A673 (cell line): Measurements from ENCODE around the gene HNRNPF. TPM values are rescaled to one million over a fixed set of nuclear protein-coding genes. Genes with fewer than 3 reads are reported as not detected.

Experiments
- BruUV-seq: library from RNA; stranded (reverse); fragments of 400-500 nt; replicated peaks from 2 replicates; lab custom pipeline; 2021; lab: Mats Ljungman, UMichigan
- CTCF ChIA-PET: fragments of 300-600 bp; sonication (Branson Sonifier 250); formaldehyde crosslinking; loops from one replicate; lab custom pipeline; 2022; ENCODE audit warnings: antibody characterized with exemption; lab: Charles Lee
- POLR2A ChIA-PET: fragments of 300-600 bp; sonication (Branson Sonifier 250); formaldehyde crosslinking; loops from one replicate; lab custom pipeline; 2022; ENCODE audit warnings: antibody characterized with exemption; ENCODE audit not compliant: low non-redundant PET; lab: Charles Lee
- DNase-seq: peaks from one replicate; pipeline ENCODE4 v3.0.0-alpha.2; 2015; ENCODE audit warnings: low spot score
- H3K27ac ChIP-seq: fragments of 200-600 bp; sonication (generic); 2 replicates; pipeline ENCODE4 v1.5.1; 2016; ENCODE audit warnings: mixed run types, low read depth, mild to moderate bottlenecking, mixed read lengths, antibody characterized with exemption, low read length; ENCODE audit not compliant: poor library complexity, severe bottlenecking
- H3K27me3 ChIP-seq: fragments of 200-600 bp; sonication (generic); replicated peaks from 2 replicates; pipeline ENCODE4 v1.6.1; 2017; ENCODE audit warnings: mixed run types, low read depth, mild to moderate bottlenecking, mixed read lengths, antibody characterized with exemption, low read length; ENCODE audit not compliant: insufficient read depth, poor library complexity
- H3K36me3 ChIP-seq: fragments of 200-600 bp; sonication (generic); 2 replicates; pipeline ENCODE4 v1.6.1; 2016; ENCODE audit warnings: mixed run types, mild to moderate bottlenecking, mixed read lengths, antibody characterized with exemption, low read length; ENCODE audit not compliant: insufficient read depth, poor library complexity, severe bottlenecking
- H3K4me1 ChIP-seq: fragments of 200-600 bp; sonication (generic); 2 replicates; pipeline ENCODE4 v1.6.1; 2017; ENCODE audit warnings: mixed run types, mild to moderate bottlenecking, mixed read lengths, antibody characterized with exemption, low read length; ENCODE audit not compliant: insufficient read depth, poor library complexity, severe bottlenecking
- H3K4me3 ChIP-seq: fragments of 200-600 bp; sonication (generic); 2 replicates; pipeline ENCODE4 v1.5.1; 2016; ENCODE audit warnings: low read depth, mixed run types, mild to moderate bottlenecking, mixed read lengths, low read length; ENCODE audit not compliant: poor library complexity, severe bottlenecking
- H3K9me3 ChIP-seq: fragments of 200-600 bp; sonication (generic); 2 replicates; pipeline ENCODE4 v1.6.1; 2016; ENCODE audit warnings: mixed run types, low read depth, mild to moderate bottlenecking, mixed read lengths, antibody characterized with exemption, low read length; ENCODE audit not compliant: poor library complexity, severe bottlenecking
- EZH2 ChIP-seq: fragments of 200-600 bp; sonication (generic); IDR thresholded peaks from 2 replicates; pipeline ENCODE4 v1.6.1; 2017; ENCODE audit warnings: borderline replicate concordance, low read depth, mild to moderate bottlenecking, mixed read lengths, antibody characterized with exemption, low read length; ENCODE audit not compliant: poor library complexity, severe bottlenecking
- intact Hi-C: fragments of 100-400 bp; cut with micrococcal nuclease; formaldehyde crosslinking; loops from one replicate; pipeline ENCODE4 v1.10.0; 2022; ENCODE audit not compliant: unreplicated experiment
- total RNA-seq: library from RNA; stranded (reverse); gene quantifications from 2 replicates; pipeline ENCODE4 v1.2.3, GENCODE V29; 2021
- TF ChIP-seq, protein P1 (sequence below): fragments of 300-800, 200-600 bp; sonication (generic); conservative IDR thresholded peaks from 2 replicates; pipeline ENCODE4 v1.5.1; 2017; ENCODE audit warnings: low read depth, mild to moderate bottlenecking, antibody characterized with exemption, low read length, moderate library complexity, mixed read lengths

HNRNPF gene
- total RNA-seq, 1 experiment from 2014 or later, result 277 TPM

DNA sequence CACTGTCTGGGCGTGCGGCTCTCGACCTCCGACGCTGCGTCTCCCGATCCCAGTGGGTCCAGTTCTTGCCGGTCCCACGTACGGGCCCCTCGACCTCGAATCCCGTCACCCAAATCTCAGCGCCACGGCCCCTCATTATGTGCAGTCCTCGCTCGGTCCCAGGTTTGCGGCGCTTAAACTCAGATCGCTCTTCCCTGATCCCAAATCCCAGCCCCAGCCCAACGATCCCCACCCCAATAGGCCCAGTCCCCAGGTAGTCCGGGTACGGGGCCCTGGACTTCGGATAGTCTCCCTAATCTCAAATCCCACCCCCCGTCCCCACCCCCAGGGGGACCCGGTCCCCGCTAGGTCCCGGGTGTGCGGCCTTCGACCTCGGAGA, 666 bp downstream of the HNRNPF start:
- Histone ChIP-seq H3K27ac (peak overlapping the region; percentile 98), H3K4me3 (peak overlapping the region; percentile 91), H3K9me3 (no peaks in the 10 kb centered on the region), H3K27me3 (no peaks in the 10 kb centered on the region), H3K36me3 (no peaks in the 10 kb centered on the region), H3K4me1 (peaks cover 31% of the 10 kb centered on the region)
- TF ChIP-seq EZH2, result no peak
- TF ChIP-seq, protein P1, sequence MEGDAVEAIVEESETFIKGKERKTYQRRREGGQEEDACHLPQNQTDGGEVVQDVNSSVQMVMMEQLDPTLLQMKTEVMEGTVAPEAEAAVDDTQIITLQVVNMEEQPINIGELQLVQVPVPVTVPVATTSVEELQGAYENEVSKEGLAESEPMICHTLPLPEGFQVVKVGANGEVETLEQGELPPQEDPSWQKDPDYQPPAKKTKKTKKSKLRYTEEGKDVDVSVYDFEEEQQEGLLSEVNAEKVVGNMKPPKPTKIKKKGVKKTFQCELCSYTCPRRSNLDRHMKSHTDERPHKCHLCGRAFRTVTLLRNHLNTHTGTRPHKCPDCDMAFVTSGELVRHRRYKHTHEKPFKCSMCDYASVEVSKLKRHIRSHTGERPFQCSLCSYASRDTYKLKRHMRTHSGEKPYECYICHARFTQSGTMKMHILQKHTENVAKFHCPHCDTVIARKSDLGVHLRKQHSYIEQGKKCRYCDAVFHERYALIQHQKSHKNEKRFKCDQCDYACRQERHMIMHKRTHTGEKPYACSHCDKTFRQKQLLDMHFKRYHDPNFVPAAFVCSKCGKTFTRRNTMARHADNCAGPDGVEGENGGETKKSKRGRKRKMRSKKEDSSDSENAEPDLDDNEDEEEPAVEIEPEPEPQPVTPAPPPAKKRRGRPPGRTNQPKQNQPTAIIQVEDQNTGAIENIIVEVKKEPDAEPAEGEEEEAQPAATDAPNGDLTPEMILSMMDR, result no peak; the same call in 1 of the 2 replicates
- no TSS peak for BruUV-seq
- no peak for DNase-seq
- ChIA-PET CTCF (no interaction called here), POLR2A (interaction anchor here (0.7 kb wide), 1 partner anchor 212 kb away, joined by 5 read pairs; no protein-coding TSS in a partner anchor)
- intact Hi-C loops, result loop anchor here (1.0 kb wide), 1 partner anchor 12 kb away; no protein-coding TSS in a partner anchor

DNA sequence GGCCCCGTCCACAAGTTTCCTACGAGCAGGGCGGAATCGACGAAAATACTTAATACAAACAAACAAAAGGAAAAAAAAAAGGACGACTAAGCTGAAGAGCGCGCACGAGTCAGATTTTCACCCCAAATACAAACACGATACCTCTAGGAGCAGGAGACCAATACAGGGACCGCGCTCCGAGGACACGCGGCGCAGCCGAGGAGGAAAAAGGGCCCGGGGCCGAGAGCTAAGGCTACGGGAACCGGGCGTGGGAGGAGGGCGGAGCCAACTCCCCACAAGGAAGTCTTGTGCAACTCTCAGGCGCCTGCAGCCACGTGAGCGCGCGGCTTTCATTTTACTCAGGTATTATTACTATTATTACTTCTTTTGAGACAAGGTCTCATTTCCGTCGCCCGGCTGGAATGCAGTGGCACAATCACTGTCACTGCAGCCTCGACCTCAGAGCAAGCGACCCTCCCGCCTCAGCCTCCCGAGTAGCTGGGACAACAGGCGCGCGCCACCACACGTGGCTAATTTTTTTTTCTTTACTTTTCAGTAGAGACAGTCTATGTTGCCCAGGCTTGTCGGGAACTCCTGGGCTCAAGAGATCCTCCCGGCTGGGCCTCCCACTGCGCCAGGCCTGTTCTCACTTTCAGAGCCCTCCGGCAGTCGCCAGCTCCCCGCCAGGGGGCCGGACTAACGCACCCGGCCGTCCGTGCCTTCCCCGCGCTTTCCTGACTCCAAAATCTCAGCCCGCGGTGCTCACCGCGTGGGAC, 1.2 kb downstream of the HNRNPF start:
- TF ChIP-seq, protein P1, result peak; percentile 44
- no peak for TF ChIP-seq EZH2
- intact Hi-C loops, result loop anchor here (1.0 kb wide), 1 partner anchor 13 kb away; no protein-coding TSS in a partner anchor
- Histone ChIP-seq H3K27ac (peak overlapping the region; percentile 98), H3K27me3 (no peaks in the 10 kb centered on the region), H3K4me3 (peak overlapping the region; percentile 91), H3K36me3 (no peaks in the 10 kb centered on the region), H3K9me3 (no peaks in the 10 kb centered on the region), H3K4me1 (peaks cover 33% of the 10 kb centered on the region)
- ChIA-PET POLR2A (interaction anchor here (0.6 to 0.7 kb wide), 4 partner anchors 11 to 1058 kb away, joined by 4 to 6 read pairs (median 4); no protein-coding TSS in a partner anchor), CTCF (interaction anchor here (0.6 kb wide), 1 partner anchor 10 kb away, joined by 4 read pairs; no protein-coding TSS in a partner anchor)
- peak; percentile 94 for DNase-seq
- no TSS peak for BruUV-seq

DNA sequence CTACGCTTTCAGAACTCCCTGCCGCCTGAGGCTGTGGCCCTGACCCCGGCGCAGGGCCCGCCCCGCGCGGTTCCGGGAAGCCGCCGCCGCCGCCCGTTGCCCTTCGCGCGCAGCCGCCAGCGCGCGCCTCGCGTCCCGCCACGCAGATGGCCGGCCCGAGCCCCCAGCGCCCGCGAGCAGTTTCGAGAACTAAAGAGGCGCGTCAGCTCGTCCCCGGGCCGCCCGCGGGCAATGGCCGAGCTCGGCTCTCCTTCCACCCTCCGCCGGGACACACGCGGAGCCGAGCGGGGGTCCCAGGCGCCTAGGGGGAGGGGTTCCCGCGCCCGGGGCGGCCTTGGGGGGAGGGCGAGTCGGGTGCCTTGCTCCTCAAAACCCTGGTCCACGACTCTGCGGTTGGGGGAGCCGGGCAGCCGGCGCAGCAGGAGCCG, 1.8 kb downstream of the HNRNPF start:
- ChIA-PET CTCF (no interaction called here), POLR2A (interaction anchor here (0.7 kb wide), 2 partner anchors 10 to 14 kb away, joined by 4 to 6 read pairs; no protein-coding TSS in a partner anchor)
- peaks cover 39% of the 10 kb centered on the region for H3K4me1 ChIP-seq
- intact Hi-C loops, result no loop called here
- H3K36me3 ChIP-seq, result no peaks in the 10 kb centered on the region
- H3K27ac ChIP-seq, result peak overlapping the region; percentile 98
- no peak for TF ChIP-seq EZH2
- TF ChIP-seq, protein P1, result no peak
- H3K4me3 ChIP-seq, result peak overlapping the region; percentile 91
- BruUV-seq, result TSS peak; percentile 17
- DNase-seq, result peak; percentile 55
- H3K9me3 ChIP-seq, result no peaks in the 10 kb centered on the region
- no peaks in the 10 kb centered on the region for H3K27me3 ChIP-seq
